Measurements from ENCODE around the gene WRAP53.

WRAP53 gene

GRCh38 chr17:7721612-7722011 is 33.3 kb downstream of the WRAP53 start:
- H3F3A ChIP-seq (ENCODE audit: insufficient read depth, low read length), result no peaks in the 10 kb centered on the region
- no peak overlapping the region for H2AFZ ChIP-seq (ENCODE audit: low read length)
- no peaks in the 10 kb centered on the region for H3K9me3 ChIP-seq (ENCODE audit: low read length)
- H3K79me2 ChIP-seq (ENCODE audit: insufficient read depth, low read length), result no peaks in the 10 kb centered on the region
- no peak for TF ChIP-seq EZH2 (IDR thresholded peaks at IDR 0.05; ENCODE audit: borderline replicate concordance, low read length)
- TF ChIP-seq, protein P1, sequence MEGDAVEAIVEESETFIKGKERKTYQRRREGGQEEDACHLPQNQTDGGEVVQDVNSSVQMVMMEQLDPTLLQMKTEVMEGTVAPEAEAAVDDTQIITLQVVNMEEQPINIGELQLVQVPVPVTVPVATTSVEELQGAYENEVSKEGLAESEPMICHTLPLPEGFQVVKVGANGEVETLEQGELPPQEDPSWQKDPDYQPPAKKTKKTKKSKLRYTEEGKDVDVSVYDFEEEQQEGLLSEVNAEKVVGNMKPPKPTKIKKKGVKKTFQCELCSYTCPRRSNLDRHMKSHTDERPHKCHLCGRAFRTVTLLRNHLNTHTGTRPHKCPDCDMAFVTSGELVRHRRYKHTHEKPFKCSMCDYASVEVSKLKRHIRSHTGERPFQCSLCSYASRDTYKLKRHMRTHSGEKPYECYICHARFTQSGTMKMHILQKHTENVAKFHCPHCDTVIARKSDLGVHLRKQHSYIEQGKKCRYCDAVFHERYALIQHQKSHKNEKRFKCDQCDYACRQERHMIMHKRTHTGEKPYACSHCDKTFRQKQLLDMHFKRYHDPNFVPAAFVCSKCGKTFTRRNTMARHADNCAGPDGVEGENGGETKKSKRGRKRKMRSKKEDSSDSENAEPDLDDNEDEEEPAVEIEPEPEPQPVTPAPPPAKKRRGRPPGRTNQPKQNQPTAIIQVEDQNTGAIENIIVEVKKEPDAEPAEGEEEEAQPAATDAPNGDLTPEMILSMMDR (IDR thresholded peaks at IDR 0.05; ENCODE audit: low read length), result no peak
- H3K9me2 ChIP-seq (ENCODE audit: low read depth, low read length), result no peaks in the 10 kb centered on the region
- no peak overlapping the region for H3K27ac ChIP-seq (ENCODE audit: low read depth, low read length, poor library complexity, severe bottlenecking)
- H3K9ac ChIP-seq (ENCODE audit: low read length), result no peak overlapping the region
- H3K27me3 ChIP-seq (ENCODE audit: insufficient read depth, low read length), result peaks cover 5% of the 10 kb centered on the region; the same call in 1 of the 2 replicates
- no peak overlapping the region for H3K4me2 ChIP-seq (ENCODE audit: low read length)
- peaks cover 13% of the 10 kb centered on the region for H3K4me1 ChIP-seq (ENCODE audit: insufficient read depth, low read length, severe bottlenecking)
- H3K36me3 ChIP-seq (ENCODE audit: insufficient read depth, low read length), result no peaks in the 10 kb centered on the region
- H3K4me3 ChIP-seq (ENCODE audit: low read depth, low read length, poor library complexity, severe bottlenecking), result no peak overlapping the region
- H4K20me1 ChIP-seq (ENCODE audit: insufficient read depth, low read length), result no peaks in the 10 kb centered on the region

DNA sequence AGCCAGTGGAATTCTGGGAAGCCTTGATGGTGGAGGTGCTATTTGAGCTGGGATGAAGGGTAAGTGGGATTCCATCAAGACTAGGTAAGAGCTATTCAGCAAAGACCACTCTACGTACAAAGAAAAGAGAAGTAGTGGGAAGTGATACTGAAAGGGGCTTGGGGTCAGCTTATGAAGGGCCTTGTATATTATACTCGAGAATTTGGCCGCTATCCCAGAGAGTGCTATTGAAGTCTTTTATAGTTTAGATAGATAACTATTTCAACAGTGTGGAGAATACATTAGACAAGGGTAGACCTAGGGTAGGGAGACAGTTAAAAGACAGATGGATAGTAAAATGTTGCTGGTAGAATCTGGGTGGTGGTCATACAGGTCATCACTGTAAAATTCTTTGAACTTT is 39.6 kb downstream of the WRAP53 start:
- Histone ChIP-seq H4K20me1 (ENCODE audit: insufficient read depth, low read length) (no peaks in the 10 kb centered on the region), H3K9ac (ENCODE audit: low read length) (no peak overlapping the region), H3K4me3 (ENCODE audit: low read depth, low read length, poor library complexity, severe bottlenecking) (no peak overlapping the region), H3K36me3 (ENCODE audit: insufficient read depth, low read length) (no peaks in the 10 kb centered on the region), H2AFZ (ENCODE audit: low read length) (no peak overlapping the region), H3F3A (ENCODE audit: insufficient read depth, low read length) (no peaks in the 10 kb centered on the region), H3K79me2 (ENCODE audit: insufficient read depth, low read length) (no peaks in the 10 kb centered on the region), H3K9me3 (ENCODE audit: low read length) (no peaks in the 10 kb centered on the region), H3K4me1 (ENCODE audit: insufficient read depth, low read length, severe bottlenecking) (peaks cover 7% of the 10 kb centered on the region), H3K9me2 (ENCODE audit: low read depth, low read length) (no peaks in the 10 kb centered on the region), H3K4me2 (ENCODE audit: low read length) (no peak overlapping the region), H3K27me3 (ENCODE audit: insufficient read depth, low read length) (no peaks in the 10 kb centered on the region; the same call in 1 of the 2 replicates), H3K27ac (ENCODE audit: low read depth, low read length, poor library complexity, severe bottlenecking) (no peak overlapping the region)
- TF ChIP-seq, protein P1 (IDR thresholded peaks at IDR 0.05; ENCODE audit: low read length), result no peak
- no peak for TF ChIP-seq EZH2 (IDR thresholded peaks at IDR 0.05; ENCODE audit: borderline replicate concordance, low read length)

DNA sequence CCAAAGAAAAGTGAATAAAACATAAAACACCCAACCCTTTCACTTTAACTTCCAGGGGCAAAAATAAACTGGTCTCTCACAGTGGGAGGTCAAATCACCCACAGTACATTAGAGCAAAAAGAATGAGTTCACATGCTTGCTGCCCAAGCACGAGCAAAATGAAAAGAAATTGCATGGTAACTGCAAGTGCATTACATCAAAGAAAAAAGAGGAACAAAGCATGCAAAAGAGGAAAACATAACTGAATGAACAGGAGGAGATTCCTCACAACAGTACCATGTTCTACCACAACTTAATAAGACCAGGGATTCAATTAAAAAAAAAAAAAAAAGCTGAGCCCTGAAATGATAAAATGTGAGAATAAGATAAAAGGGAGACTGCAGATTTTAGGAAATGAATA is 41.5 kb downstream of the WRAP53 start:
- Histone ChIP-seq H3F3A (ENCODE audit: insufficient read depth, low read length) (no peaks in the 10 kb centered on the region), H3K9me2 (ENCODE audit: low read depth, low read length) (no peaks in the 10 kb centered on the region), H3K9me3 (ENCODE audit: low read length) (no peaks in the 10 kb centered on the region), H3K36me3 (ENCODE audit: insufficient read depth, low read length) (no peaks in the 10 kb centered on the region), H3K27ac (ENCODE audit: low read depth, low read length, poor library complexity, severe bottlenecking) (no peak overlapping the region), H4K20me1 (ENCODE audit: insufficient read depth, low read length) (no peaks in the 10 kb centered on the region), H3K9ac (ENCODE audit: low read length) (no peak overlapping the region), H3K79me2 (ENCODE audit: insufficient read depth, low read length) (no peaks in the 10 kb centered on the region), H3K4me1 (ENCODE audit: insufficient read depth, low read length, severe bottlenecking) (peaks cover 7% of the 10 kb centered on the region), H3K4me2 (ENCODE audit: low read length) (no peak overlapping the region), H3K4me3 (ENCODE audit: low read depth, low read length, poor library complexity, severe bottlenecking) (no peak overlapping the region), H2AFZ (ENCODE audit: low read length) (no peak overlapping the region), H3K27me3 (ENCODE audit: insufficient read depth, low read length) (no peaks in the 10 kb centered on the region; the same call in 1 of the 2 replicates)
- TF ChIP-seq EZH2 (IDR thresholded peaks at IDR 0.05; ENCODE audit: borderline replicate concordance, low read length), result no peak
- TF ChIP-seq, protein P1 (IDR thresholded peaks at IDR 0.05; ENCODE audit: low read length), result no peak

All from OCI-LY1 (cell line).